Stimulated activated CD4-positive, alpha-beta T cell treated with anti-CD3 and anti-CD28 coated beads, Interleukin-12 subunit alpha, Interleukin-12 subunit beta, amount 100 ng/mL, for 48 hours (primary cell): ENCODE measurements around the gene G6PC2.
"Not testable (repeated sequence)": the region's sequence is repeated elsewhere in the genome, so short reads cannot be mapped to it uniquely, and the experiment has no call there.

Experiments
- DNase-seq, 3 donors: peaks; one replicate each; pipeline ENCODE4 v3.0.0-alpha.2; 2020; ENCODE audit warnings: low read depth in 2 of 3, low spot score in 1 of 3

G6PC2 gene

DNA sequence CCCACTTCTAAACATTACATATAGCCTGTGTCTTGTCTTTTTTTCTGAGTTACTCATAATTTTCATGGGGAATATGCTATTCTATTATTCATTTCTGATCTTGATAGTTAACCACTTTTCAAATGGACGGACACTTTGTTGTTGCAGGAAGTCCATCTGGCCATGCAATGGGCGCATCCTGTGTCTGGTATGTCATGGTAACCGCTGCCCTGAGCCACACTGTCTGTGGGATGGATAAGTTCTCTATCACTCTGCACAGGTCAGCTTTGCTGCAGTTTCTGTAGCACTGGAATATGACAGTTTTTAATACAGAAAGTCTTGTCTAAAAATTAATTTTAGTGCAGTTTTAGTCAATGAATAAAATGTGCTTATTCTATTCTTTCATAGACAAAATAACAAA, 3.3 kb downstream of the G6PC2 start:
- no peak for DNase-seq

- DNase-seq: no peak
Measured at GRCh38 chr2:168907940-168908662, 7.0 kb downstream of the G6PC2 start.

DNA sequence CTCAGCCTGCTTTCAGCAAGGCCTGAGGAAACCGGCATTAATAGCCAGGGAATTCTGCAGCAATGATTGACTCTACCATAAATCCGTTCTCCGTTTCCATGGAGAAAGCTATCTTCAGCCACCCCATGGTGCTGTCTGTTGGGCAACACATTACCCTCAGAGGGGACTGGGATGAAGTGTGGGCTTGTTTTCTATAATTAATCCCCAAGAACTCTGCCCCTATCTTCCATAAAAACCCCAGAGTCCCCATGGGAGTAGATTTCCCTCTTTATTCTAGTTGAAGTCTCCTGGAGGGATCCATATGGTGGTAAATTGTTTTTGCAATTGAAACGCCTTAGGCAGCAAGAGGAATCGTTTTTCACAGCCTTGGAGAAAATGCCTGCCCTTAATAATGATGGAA, 9.2 kb downstream of the G6PC2 start:
- DNase-seq: no peak

GRCh38 chr2:168912466-168912865, 11.4 kb downstream of the G6PC2 start:
- DNase-seq: no peak

- DNase-seq: no peak
Measured at GRCh38 chr2:168912901-168913369, 11.8 kb downstream of the G6PC2 start.

GRCh38 chr2:168913495-168913894, 12.4 kb downstream of the G6PC2 start:
- DNase-seq: no peak

DNA sequence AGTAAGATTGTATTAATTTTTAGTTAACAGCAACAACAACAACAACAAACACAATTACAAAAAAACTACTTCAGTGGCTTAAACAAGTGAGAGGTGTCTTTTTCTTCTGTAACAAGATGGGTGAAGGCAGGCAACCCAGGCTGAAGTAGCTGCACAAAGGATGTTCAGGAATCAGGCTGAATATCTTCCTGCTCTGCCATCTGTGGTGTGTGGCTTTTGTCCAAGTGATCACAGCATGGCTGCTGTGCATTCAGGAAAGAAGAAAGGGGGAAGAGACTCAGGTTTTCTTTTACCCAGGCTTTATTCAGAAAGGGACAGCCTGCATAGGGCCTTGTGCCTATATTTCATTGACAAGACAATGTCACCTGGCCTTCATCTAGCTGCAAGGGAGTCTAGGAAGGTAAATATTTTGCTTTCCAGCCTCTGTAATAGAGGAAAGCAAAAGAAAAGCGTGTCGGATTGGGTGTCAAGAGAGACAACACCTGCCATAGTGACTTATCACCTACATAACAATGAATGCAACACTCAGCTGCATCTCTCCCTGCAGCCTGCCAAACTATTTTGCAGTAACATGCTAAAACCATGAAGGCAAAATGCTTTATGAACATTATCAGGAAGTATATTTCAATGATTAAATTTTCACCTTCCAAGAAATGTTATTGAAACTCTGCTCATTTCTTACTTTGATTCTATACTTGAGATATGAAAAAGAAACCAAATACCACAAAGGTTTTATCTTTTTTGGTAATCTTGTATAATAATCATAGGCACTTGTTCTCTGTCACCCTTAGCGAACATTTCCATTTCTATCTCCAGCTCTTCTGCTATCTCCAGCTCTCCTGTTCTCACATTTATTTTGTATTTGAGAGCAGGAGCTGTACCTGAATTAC, 14.6 kb downstream of the G6PC2 start:
- no peak for DNase-seq

DNA sequence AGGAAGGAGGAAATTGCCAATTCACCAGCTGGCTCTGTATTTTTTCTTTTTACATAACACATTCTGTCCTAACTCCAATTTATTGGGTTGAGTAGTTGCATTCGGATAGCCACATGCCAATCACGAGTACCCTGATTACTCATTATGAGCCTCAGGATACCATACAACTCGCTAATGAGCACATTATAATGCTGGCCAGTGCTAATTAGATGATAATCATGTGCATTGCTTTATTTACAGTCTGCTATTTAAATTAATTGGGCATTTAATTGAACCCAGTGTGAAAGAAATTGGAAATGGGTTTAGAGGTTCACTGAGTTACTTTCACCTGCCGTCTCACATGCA, 15.2 kb downstream of the G6PC2 start:
- no peak for DNase-seq

GRCh38 chr2:168920504-168921157, 19.5 kb downstream of the G6PC2 start:
- DNase-seq: peak in 1 of 3 donors; percentile 45

DNA sequence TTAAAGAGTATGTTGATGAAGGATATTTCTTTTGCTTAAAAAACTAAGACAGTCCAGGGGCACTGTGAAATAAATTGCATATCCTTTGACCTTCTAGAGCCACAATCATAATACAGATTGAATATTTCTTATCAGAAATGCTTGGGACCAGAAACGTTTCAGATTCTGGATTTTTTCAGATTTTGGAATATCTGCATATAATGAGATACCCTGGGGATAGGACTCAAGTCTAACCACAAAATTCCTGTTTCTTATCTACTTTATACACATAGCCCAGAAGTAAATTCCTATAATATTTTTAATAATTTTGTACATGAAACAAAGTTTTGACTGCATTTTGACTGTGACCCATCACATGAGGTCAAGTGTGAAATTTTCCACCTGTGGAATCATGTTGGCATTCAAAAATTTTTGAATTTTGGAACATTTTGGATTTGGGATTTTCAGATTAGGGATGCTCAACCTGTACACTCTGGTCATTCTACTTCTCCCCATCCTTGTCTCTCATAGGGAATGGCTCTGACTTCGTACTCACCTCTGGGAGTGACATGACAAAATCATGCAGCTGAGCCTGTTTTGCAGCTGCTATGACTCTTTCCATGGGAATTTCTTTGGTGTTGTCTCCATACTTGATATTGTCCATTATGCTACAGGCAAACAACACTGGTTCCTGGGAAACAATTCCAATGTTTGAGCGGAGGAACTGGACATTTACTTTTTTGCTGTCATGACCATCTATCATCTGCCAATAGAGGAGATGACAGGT, 25.7 kb downstream of the G6PC2 start:
- DNase-seq: no peak

- no peak for DNase-seq
Measured at GRCh38 chr2:168928113-168928831, 27.2 kb downstream of the G6PC2 start.

- no peak for DNase-seq
Measured at GRCh38 chr2:168929031-168929430, 27.9 kb downstream of the G6PC2 start.

GRCh38 chr2:168930242-168930641, 29.2 kb downstream of the G6PC2 start:
- DNase-seq: no peak

DNA sequence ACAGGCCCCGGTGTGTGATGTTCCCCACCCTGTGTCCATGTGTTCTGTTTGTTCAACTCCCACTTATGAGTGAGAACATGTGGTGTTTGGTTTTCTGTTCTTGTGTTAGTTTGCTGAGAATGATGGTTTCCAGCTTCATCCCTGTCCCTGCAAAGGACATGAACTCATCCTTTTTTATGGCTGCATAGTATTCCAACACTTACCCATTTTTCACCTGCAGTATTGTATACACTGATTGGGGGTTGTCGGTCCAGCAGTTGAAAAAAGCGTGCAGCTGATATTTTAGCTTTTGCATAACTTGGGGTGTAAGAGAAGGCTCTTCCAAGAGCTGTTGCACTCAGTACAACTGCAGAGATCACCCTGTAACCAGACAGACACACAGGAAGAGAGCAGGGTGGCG, 31.1 kb downstream of the G6PC2 start:
- DNase-seq: not testable (repeated sequence)

- DNase-seq: no peak
Measured at GRCh38 chr2:168934826-168935225, 33.7 kb downstream of the G6PC2 start.

- no peak for DNase-seq
Measured at GRCh38 chr2:168935810-168936581, 34.9 kb downstream of the G6PC2 start.

- DNase-seq: no peak
Measured at GRCh38 chr2:168939061-168939460, 38.0 kb downstream of the G6PC2 start.

DNA sequence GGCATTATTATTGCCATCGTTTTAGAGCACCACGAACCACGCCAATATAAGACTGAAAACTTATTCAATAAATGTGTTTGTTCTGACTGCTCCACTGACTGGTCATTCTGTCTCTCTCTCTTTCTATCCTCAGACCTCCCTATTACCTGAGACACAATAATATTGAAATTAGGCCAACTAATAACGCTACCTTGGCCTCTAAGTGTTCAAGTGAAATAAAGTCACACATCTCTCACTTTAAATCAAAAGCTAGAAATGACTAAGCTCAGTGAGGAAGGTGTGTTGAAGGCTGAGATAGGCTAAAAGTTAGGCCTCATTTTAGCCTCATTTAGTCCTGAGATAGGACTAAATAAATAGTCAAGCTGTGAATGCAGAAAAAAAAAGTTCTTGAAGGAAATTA, 38.8 kb downstream of the G6PC2 start:
- DNase-seq: no peak

DNA sequence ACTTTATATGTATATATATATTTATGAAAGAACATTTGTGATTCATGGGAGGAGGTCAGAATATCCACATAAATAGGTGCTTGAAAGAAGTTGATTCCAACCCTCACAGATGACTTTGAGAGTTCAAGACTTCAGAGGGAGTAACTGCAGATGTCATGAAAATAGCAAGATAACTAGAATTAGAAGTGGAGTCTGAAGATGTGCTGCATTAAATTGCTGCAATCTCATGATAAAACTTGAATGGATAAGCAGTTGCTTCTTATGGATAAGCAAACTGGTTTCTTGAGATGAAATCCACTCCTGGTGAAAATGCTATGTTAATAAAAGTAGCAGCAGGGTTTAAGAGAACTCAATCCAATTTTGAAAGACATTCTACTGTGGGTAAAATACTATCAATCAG, 40.2 kb downstream of the G6PC2 start:
- no peak for DNase-seq

DNA sequence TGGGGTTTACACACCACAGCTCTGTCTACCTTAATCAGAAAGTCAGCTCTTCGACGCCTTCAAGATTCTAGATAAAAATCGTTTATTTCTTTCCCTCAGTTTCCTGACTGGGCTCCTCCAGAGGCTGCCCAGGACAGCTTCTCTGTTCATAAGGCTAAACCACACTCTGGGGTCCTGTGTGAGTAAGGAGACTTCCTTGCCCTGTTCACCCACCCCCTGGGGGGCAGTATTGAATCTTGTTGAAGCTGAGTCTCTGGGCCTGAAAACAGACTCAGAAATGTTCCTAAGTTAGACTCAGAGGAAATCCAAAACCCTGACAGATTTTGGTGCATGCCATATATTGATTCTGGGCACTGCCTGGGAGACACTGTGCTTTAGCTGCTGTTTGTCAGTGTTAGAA, 43.0 kb downstream of the G6PC2 start:
- DNase-seq: no peak
